Esophagus muscularis mucosa (tissue), 4 donors: ENCODE results near the gene SDK2. TPM values are rescaled to one million over a fixed set of nuclear protein-coding genes. Genes with fewer than 3 reads are reported as not detected.

Experiments used
- DNase-seq: peaks from one replicate; pipeline ENCODE4 v3.0.0-alpha.2; 2017; ENCODE audit errors: extremely low spot score
- H3K27ac ChIP-seq, 4 donors: fragments of 200-600 bp; sonication (generic); replicated peaks in 1 of 4; 1 replicate in 3 of 4; 2 replicates in 1 of 4; pipeline ENCODE4 v1.5.1; 2016 to 2019; ENCODE audit warnings: mild to moderate bottlenecking in 1 of 4
- H3K27me3 ChIP-seq, 4 donors: fragments of 200-600 bp; sonication (generic); one replicate each; pipeline versions ENCODE4 v1.5.1 to v1.6.0; 2016 to 2019
- H3K36me3 ChIP-seq, 4 donors: fragments of 200-600 bp; sonication (generic); one replicate each; pipeline ENCODE4 v1.5.1; 2016 to 2019
- H3K4me1 ChIP-seq, 4 donors: fragments of 200-600 bp; sonication (generic); one replicate each; pipeline ENCODE4 v1.5.1; 2016 to 2019
- H3K4me3 ChIP-seq, 4 donors: fragments of 200-600 bp; sonication (generic); 1 replicate in 2 of 4; 2 replicates in 2 of 4; pipeline ENCODE4 v1.5.1; 2016 to 2019; ENCODE audit warnings: mild to moderate bottlenecking in 4 of 4, moderate library complexity in 1 of 4
- H3K9me3 ChIP-seq, 4 donors: fragments of 200-600 bp; sonication (generic); 1 replicate in 3 of 4; 2 replicates in 1 of 4; pipeline ENCODE4 v1.5.1; 2016 to 2019
- EP300 ChIP-seq: sonication (generic); formaldehyde crosslinking; IDR thresholded peaks from one replicate; pipeline ENCODE4 v1.6.1; 2017; ENCODE audit warnings: antibody characterized with exemption
- POLR2A ChIP-seq: fragments of 450-650 bp; IDR thresholded peaks from one replicate; pipeline ENCODE4 v1.6.1; 2017; ENCODE audit warnings: antibody characterized with exemption, moderate library complexity, mild to moderate bottlenecking, low read depth
- POLR2AphosphoS5 ChIP-seq, 2 donors: sonication (generic); formaldehyde crosslinking; IDR thresholded peaks; one replicate each; pipeline ENCODE4 v1.6.1; 2017; ENCODE audit warnings: antibody characterized with exemption in 2 of 2
- WGBS: methylation state at CpG from one replicate; pipeline ENCODE4 v1.1.5; 2018; 5-methylcytosine and 5-hydroxymethylcytosine counted together
- intact Hi-C: fragments of 100-400 bp; cut with DNase I; formaldehyde crosslinking; loops from one replicate; pipeline ENCODE4 v1.15.1; 2023
- total RNA-seq, 4 donors: library from RNA; depleted of rRNA; stranded (reverse); fragments of >200 nt; gene quantifications; one replicate each; pipeline versions ENCODE4 v1.1.0 to v1.2.1, GENCODE V29; 2016
- TF ChIP-seq, protein P1 (sequence below), 3 experiments: fragments of 200-600 bp in 2 of 3; fragments of 450-650 bp in 1 of 3; sonication (generic) in 2 of 3; IDR thresholded peaks; one replicate each; pipeline ENCODE4 v1.5.1; 2017 to 2019; ENCODE audit warnings: antibody characterized with exemption in 3 of 3, mild to moderate bottlenecking in 2 of 3, moderate library complexity in 1 of 3

SDK2 gene
- total RNA-seq, 4 donors from 2014 or later: 0.42 to 2.0 (median 1.2) TPM

DNA sequence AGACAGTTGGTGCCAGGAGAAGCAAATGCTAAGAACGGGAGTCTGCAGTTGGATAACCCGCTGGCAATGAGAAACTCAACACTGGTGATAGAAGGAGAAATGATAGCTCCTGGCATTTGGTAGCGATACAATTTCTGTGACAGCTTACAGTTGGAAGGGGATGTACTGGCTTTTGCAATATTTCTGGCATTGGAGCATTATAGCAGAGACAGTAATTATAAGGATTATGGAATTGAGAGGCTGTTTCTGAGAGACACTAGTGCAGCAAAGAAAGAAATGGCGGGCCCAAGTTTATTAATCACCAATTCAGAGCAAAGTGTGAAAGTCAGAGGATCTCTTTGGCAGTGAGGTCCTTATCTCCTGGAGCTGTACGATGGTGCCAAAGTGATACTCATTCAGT is 16.1 kb upstream of the SDK2 start:
- H3K27me3 ChIP-seq: peaks cover 0 to 57% (median 2%) of the 10 kb centered on the region in 4 donors
- 76% methylated on average over 5 of the region's 5 CpGs for WGBS
- intact Hi-C loops: no loop called here
- peak; percentile 42 for DNase-seq
- no peaks in the 10 kb centered on the region for H3K9me3 ChIP-seq
- H3K27ac ChIP-seq: no peak overlapping the region
- no peaks in the 10 kb centered on the region for H3K4me1 ChIP-seq
- no peak overlapping the region for H3K4me3 ChIP-seq
- TF ChIP-seq POLR2AphosphoS5 (IDR thresholded peaks at IDR 0.05): no peak
- TF ChIP-seq POLR2A: no peak
- no peak for TF ChIP-seq EP300
- TF ChIP-seq, protein P1, sequence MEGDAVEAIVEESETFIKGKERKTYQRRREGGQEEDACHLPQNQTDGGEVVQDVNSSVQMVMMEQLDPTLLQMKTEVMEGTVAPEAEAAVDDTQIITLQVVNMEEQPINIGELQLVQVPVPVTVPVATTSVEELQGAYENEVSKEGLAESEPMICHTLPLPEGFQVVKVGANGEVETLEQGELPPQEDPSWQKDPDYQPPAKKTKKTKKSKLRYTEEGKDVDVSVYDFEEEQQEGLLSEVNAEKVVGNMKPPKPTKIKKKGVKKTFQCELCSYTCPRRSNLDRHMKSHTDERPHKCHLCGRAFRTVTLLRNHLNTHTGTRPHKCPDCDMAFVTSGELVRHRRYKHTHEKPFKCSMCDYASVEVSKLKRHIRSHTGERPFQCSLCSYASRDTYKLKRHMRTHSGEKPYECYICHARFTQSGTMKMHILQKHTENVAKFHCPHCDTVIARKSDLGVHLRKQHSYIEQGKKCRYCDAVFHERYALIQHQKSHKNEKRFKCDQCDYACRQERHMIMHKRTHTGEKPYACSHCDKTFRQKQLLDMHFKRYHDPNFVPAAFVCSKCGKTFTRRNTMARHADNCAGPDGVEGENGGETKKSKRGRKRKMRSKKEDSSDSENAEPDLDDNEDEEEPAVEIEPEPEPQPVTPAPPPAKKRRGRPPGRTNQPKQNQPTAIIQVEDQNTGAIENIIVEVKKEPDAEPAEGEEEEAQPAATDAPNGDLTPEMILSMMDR (IDR thresholded peaks at IDR 0.05): no peak
- H3K36me3 ChIP-seq: no peaks in the 10 kb centered on the region

DNA sequence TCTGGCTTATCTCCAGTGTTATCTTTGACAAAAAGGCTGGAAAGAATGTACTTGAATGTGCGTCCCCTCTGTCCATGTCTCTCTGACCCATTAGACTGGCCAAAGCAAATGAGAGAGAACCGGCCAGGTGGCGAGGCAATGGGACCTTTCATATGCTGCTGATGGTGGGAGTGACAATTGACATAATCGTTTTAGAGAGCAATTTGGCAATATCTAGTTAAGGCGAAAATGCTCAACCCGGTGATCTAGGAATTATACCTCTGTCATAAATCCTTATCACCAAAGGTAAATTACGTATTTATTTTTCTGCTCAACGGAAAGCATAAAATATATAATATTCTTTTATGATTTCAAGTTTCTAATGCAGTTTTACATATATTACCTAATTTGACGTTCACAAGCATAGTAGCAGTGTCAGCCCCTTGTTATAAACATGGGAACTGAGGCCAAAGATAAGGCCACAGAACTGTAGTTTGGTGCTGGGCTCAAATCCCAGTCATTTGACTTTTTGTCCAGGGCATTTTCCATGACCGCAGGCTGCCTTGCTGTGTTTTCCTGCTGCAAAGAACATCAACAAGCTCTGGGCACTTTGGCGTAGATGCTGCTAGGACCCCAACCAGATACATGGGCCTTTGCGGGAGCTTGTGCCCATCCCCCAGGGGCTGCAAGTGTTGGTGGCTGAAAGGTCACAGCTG is 14.7 kb upstream of the SDK2 start:
- peaks cover 0 to 9% (median 8%) of the 10 kb centered on the region in 4 donors for H3K9me3 ChIP-seq
- peak; percentile 31 for DNase-seq
- H3K4me3 ChIP-seq: no peak overlapping the region
- no peak overlapping the region for H3K27ac ChIP-seq
- peaks cover 0 to 57% (median 2%) of the 10 kb centered on the region in 4 donors for H3K27me3 ChIP-seq
- H3K36me3 ChIP-seq: no peaks in the 10 kb centered on the region
- 82% methylated on average over 12 of the region's 12 CpGs for WGBS
- intact Hi-C loops: no loop called here
- H3K4me1 ChIP-seq: no peaks in the 10 kb centered on the region
- no peak for TF ChIP-seq POLR2AphosphoS5 (IDR thresholded peaks at IDR 0.05)
- TF ChIP-seq POLR2A: no peak
- TF ChIP-seq, protein P1 (IDR thresholded peaks at IDR 0.05): no peak
- no peak for TF ChIP-seq EP300

DNA sequence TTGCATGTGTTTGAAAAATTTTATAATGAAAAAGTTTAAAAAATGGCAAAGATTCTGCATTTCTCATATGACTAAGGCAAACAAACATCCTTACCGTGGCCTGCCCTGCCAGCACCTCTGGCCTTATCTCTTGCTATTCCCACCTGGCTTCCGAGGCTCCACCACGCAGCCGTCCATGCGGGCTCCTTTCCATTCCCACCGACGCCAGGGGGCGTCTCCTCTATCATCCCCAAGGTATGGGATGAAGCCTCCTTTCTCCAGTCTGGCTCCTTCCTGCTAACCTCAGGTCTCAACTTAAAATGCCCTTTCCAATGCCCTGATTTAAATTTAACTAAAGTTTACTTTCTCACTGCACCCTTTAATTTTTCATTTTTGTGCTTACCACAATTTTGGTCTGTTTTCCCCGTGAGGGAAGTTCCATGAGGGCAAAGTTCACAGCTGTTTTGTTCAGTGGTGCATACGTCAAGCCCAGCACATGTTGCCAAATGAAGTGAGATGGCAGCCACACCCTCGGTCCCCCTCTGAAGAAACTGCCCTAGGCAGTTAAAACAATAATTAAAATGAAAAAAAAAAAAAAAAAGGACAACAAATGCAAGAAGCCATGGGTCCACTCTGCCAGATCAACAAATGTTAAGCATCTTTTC is 13.3 kb upstream of the SDK2 start:
- DNase-seq: peak; percentile 88
- peaks cover 0 to 49% (median 0%) of the 10 kb centered on the region in 4 donors for H3K27me3 ChIP-seq
- intact Hi-C loops: no loop called here

DNA sequence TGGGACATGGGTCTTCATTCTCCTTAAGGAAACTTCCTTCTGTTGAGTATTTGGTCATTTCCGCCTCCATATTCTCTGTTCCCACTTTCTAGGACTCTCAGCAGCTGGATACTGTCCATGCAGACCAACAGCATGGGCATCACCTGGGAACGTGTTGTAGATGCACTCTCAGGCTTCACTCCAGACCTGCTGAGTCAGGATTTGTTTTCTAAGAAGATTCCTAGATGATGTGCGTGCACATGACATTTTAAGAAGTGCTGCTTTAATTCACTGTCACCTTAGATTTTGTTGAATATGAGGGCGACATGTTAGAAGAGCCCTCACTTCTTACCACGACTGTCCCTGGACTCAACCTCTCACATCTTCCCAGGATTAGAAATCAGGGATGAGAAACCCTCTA is 10.0 kb upstream of the SDK2 start:
- Histone ChIP-seq H3K27me3 (peaks cover 0 to 35% (median 0%) of the 10 kb centered on the region in 4 donors), H3K4me3 (no peak overlapping the region), H3K4me1 (no peaks in the 10 kb centered on the region), H3K27ac (no peak overlapping the region), H3K36me3 (no peaks in the 10 kb centered on the region), H3K9me3 (peaks cover 0 to 21% (median 15%) of the 10 kb centered on the region in 4 donors)
- 92% methylated on average over 5 of the region's 5 CpGs for WGBS
- intact Hi-C loops: no loop called here
- peak; percentile 45 for DNase-seq
- TF ChIP-seq EP300: no peak
- no peak for TF ChIP-seq POLR2A
- no peak for TF ChIP-seq POLR2AphosphoS5 (IDR thresholded peaks at IDR 0.05)
- TF ChIP-seq, protein P1 (IDR thresholded peaks at IDR 0.05): no peak

More for the DNA sequence above, 13.3 kb upstream of the SDK2 start:
- Histone ChIP-seq H3K36me3 (no peaks in the 10 kb centered on the region), H3K4me1 (no peaks in the 10 kb centered on the region), H3K27ac (no peak overlapping the region), H3K4me3 (no peak overlapping the region), H3K9me3 (peaks cover 0 to 21% (median 15%) of the 10 kb centered on the region in 4 donors)
- no peak for TF ChIP-seq POLR2AphosphoS5 (IDR thresholded peaks at IDR 0.05)
- TF ChIP-seq, protein P1 (IDR thresholded peaks at IDR 0.05): peak in 2 of 3 experiments; percentile 39 to 44
- WGBS: 14% methylated on average over 11 of the region's 11 CpGs
